Left colon (tissue), 2 donors: ENCODE data around the gene IRF2. TPM values are rescaled to one million over a fixed set of nuclear protein-coding genes. Genes with fewer than 3 reads are reported as not detected.

Experiments
- ATAC-seq: fragments of 200-7000 bp; cut with Tn5 transposase; one replicate; pipeline ENCODE4 v1.9.1; 2020; ENCODE audit warnings: mild to moderate bottlenecking, moderate library complexity
- DNase-seq, 2 donors: peaks; one replicate each; pipeline ENCODE4 v3.0.0-alpha.2; 2020
- intact Hi-C, 2 donors: fragments of 100-400 bp; cut with DNase I in 1 of 2; cut with micrococcal nuclease in 1 of 2; formaldehyde crosslinking; loops; one replicate each; pipeline versions ENCODE4 v1.11.2 to v1.14.0; 2022; cut with DNase I, micrococcal nuclease
- long read RNA-seq: library from polyadenylated mRNA; unstranded; transcript quantifications from one replicate; pipeline ENCODE4 v2.0.0, GENCODE V29; 2021
- total RNA-seq, 2 donors: library from RNA; stranded (reverse); fragmentation: NEBNext Ultra II Directional; extraction: Animal tissue kit (Norgen Biotek cat#: 25700); gene quantifications; one replicate each; pipeline ENCODE4 v1.2.1, GENCODE V29; 2021
- donor health status: DM: no; HTN: no; CAD: no.
- donor health status: DM: yes; HTN: yes; CAD: no.

IRF2 gene
- 10 to 100 TPM; 45.5 to 51.3 TPM for total RNA-seq
- long read RNA-seq, transcript IRF2-201 (9 exons, 2,303 nt): major isoform, 24 of 40 reads
- long read RNA-seq, partial matches to known transcripts: 3 of 40 reads
- long read RNA-seq, other reads (novel, unspliced or antisense): 13 of 40 reads

GRCh38 chr4:184474263-184475095 is at the start of gene IRF2:
Gene IRF2 (minus strand): TSS chr4:184474550. CDS start chr4:184429064, 45,486 bp downstream.
- DNase-seq (peak; percentile 98 to 99), ATAC-seq (peak; percentile 79)
- intact Hi-C loops: loop anchor here in 1 of 2 donors (10.0 kb wide), 1 partner anchor 90 kb away; no protein-coding TSS in a partner anchor

- ATAC-seq: no peak
- intact Hi-C loops: no loop called here
- no peak for DNase-seq
These were observed 41.3 kb upstream of the IRF2 start for GRCh38 chr4:184515606-184516005.

DNA sequence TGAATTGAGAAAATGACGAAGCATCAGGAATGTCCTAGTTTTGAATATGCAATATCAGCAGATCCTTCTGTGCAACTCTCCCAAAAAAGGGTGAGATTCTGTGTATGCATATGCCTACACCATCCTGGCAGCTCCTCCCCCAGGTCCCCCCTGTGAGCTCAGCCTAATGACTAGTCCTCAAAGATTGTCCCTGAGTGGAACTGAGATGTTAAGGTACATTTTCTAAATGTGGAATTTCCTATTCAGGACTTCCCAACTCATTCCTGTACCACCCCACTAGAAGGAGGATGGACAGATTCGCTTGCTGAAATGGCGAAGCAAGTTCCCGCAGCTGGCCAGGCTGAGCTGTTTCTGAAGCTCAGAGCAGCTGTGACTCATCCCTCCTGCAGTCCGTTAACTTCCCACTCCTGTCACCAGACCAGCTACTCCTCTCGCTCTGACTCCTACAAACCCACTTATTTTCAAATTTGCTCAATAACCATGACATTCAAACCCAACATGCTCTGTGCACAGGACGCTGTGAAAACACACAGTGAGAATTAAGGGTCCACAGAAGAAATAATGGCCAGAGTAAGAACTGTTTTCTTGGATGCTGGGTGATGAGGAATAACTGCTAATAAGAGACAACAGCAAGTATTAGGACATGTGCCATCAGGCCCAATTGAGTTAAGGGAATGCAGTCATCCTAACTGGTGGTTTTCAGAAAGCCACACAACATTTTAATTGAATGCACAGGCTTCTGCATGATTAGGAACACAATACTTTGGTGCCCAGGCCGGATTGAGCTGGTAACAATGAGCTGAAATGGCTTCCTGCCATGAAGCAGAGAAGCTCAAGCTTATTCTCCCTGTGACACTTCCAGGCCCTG is 40.0 kb upstream of the IRF2 start:
- intact Hi-C loops: no loop called here
- ATAC-seq (peak; percentile 34), DNase-seq (peak; percentile 41 to 56)

GRCh38 chr4:184513802-184514120 is 39.4 kb upstream of the IRF2 start:
- intact Hi-C loops: no loop called here
- ATAC-seq (no peak), DNase-seq (no peak)

- no peak for DNase-seq
- no peak for ATAC-seq
- intact Hi-C loops: no loop called here
These were observed 36.8 kb upstream of the IRF2 start for GRCh38 chr4:184511156-184511555.

- ATAC-seq (no peak), DNase-seq (no peak)
- intact Hi-C loops: no loop called here
These were observed 36.1 kb upstream of the IRF2 start for GRCh38 chr4:184510401-184510800.

GRCh38 chr4:184506527-184507121 is 32.3 kb upstream of the IRF2 start:
- intact Hi-C loops: no loop called here
- DNase-seq: peak; percentile 41 to 43
- no peak for ATAC-seq

DNA sequence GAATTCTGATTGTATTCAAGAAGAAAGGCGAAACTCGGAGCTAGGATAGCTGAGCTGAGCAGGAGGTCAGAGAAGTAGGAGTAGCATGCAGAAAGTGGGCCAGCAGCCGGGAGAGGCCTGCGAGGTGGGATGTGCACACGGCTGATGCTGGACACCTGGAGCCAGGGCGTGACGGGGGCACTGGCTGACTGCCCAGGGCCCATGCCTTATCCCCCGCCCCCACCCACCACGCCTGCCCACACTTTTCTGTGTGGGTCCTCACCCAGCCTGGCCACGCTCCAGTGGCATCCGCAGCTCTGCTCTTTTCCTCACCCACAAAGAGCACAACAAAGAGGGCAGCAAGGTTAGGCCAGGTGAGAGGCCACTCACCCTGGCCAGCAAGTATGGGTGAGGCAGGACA is 30.0 kb upstream of the IRF2 start:
- no peak for DNase-seq
- no peak for ATAC-seq
- intact Hi-C loops: no loop called here

DNA sequence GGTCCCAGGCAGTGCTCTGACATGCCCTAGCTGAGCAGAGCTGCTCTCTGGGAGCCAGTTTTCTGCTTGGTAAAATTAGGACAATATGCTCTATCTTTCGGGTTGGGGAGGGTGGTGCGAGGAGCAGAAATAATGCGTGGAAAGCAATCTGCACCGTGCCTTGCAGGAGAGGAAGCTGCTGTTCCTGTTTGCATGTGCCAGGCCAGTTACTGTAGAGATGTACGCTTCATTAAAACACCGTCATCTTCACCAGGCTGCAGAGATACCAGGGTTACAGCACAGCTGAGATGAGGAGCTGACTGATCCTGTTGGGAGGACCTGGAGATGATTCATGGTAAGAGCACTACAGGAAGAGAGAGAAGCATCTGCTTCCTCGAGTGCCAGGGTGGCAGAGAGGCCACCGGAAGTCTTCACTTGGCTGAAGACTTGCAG is 29.5 kb upstream of the IRF2 start:
- DNase-seq (no peak), ATAC-seq (no peak)
- intact Hi-C loops: no loop called here

GRCh38 chr4:184500748-184501589 is 26.6 kb upstream of the IRF2 start:
- ATAC-seq (no peak), DNase-seq (no peak)
- intact Hi-C loops: no loop called here

GRCh38 chr4:184499996-184500395 is 25.6 kb upstream of the IRF2 start:
- intact Hi-C loops: no loop called here
- DNase-seq (no peak), ATAC-seq (no peak)

DNA sequence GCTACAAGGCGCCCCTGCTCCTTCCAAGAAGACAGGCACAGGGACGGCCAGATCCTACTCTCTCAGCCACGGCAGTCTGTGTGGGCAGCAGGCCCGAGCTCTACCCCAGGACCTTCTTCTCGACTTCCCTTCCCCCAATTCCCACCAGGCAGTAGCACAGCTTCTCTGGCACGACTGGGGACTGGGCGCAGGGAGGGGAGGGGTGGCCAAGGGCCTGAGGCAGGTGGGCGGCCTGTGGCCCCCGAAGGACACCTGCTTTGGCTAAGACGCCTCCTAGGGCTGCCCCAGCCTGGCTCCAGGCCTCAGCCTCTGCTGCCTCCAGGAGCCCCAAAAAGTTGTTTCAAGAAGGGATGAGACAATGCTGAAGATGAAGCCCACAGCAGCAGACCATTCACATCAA is 24.2 kb upstream of the IRF2 start:
- intact Hi-C loops: no loop called here
- no peak for ATAC-seq
- no peak for DNase-seq

DNA sequence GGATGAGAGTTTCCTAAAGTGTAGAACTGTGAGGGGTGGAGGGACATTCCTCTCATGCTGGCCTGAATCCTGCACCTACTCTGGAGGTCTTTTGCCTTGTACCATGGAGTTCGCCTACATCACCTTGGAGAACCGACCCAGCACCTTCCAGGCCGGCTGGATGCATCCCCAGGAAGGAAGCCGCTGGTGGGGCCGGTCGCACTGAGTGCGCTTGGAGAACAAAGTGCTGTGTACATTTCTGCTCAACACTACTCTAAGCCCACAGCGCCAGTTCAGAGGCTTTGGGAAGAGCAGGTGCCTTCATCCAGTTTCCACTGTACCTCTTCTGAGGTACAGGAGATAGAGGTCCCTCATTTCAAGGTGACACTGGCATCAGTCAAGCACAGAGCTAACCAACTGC is 15.4 kb upstream of the IRF2 start:
- DNase-seq: no peak
- ATAC-seq: no peak
- intact Hi-C loops: loop anchor here in 1 of 2 donors (5.0 kb wide), 1 partner anchor 33 kb away; no protein-coding TSS in a partner anchor

DNA sequence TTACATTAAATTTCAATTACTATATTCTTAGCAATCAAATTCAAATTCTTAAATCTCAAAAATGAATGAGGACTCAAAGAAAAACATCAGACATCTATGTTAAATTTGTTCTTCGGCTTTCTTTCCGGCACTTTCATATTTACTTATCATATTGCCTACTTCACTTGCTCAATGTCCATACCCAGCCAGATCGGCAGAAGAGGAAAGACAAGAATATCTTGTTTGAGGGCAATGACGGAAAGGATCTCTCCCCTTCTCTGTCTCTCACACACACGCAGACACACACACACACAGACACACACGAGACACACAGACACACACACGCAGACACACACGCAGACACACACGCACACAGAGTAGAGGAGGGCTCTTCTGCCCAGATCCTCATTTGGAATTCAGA is 13.2 kb upstream of the IRF2 start:
- DNase-seq (no peak), ATAC-seq (peak; percentile 49)
- intact Hi-C loops: loop anchor here in 1 of 2 donors (5.0 kb wide), 1 partner anchor 35 kb away; no protein-coding TSS in a partner anchor

- ATAC-seq (no peak), DNase-seq (no peak)
- intact Hi-C loops: loop anchor here in 1 of 2 donors (5.0 kb wide), 1 partner anchor 37 kb away; no protein-coding TSS in a partner anchor
These were observed 10.9 kb upstream of the IRF2 start for GRCh38 chr4:184485279-184485678.

DNA sequence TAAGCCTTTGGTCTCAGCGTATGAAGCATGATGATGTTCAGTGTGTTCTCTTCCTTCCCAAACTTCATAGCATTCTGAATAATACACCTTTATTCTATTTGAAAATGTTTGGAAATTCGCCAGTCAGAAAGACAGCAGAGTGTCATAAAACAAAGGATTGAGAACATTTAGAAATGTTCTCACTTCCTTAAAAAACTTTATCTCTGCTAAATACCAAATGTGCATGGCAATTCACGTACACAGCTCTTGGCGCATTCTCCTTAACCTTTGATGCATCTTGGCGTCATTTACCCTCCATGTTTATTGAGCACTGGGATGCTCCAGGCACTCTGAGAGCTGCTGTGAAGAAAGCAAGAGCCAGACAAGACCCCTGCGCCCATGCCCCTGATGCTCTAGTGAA is 7.2 kb upstream of the IRF2 start:
- ATAC-seq: no peak
- intact Hi-C loops: no loop called here
- no peak for DNase-seq

DNA sequence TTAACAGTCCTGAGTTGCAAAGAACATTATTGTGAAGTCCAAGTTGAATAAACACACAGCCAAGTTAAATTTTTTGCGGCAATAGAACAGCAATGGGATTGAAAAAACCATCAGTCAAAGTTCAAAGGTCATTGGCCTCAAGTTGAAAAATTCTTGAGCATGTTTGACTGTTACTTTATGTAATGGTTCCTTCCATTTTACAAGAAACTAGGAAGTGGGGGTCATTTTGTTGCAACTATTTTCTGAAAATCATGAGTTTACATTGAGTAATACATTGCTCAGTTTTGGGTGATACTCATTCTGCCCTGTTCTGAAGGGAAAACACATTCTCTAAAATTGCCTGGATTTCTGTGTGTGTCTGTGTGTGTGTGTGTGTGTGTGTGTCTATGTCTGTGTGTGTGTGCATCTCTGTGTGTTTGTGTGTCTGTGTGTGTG is 5.2 kb upstream of the IRF2 start:
- intact Hi-C loops: loop anchor here in 1 of 2 donors (10.0 kb wide), 1 partner anchor 95 kb away; no protein-coding TSS in a partner anchor
- DNase-seq: no peak
- ATAC-seq: no peak
